Measurements from ENCODE around the gene ANP32A. TPM values are rescaled to one million over a fixed set of nuclear protein-coding genes. Genes with fewer than 3 reads are reported as not detected.
A peak's percentile ranks its signal among the peaks of the same experiment; 100 is the strongest.

The ANP32A gene

GRCh38 chr15:68733666-68734065, 87.0 kb downstream of the ANP32A start:
- H3K27me3 ChIP-seq (ENCODE audit: control insufficient read depth, insufficient read depth, low read length), result peaks cover 35% of the 10 kb centered on the region
- no peaks in the 10 kb centered on the region for H3K9me3 ChIP-seq (replicated peaks; ENCODE audit: low read length)
- H3K4me1 ChIP-seq (ENCODE audit: control insufficient read depth, insufficient read depth, low read length), result no peaks in the 10 kb centered on the region
- H3K4me3 ChIP-seq (ENCODE audit: low read length), result no peak overlapping the region
- no peak overlapping the region for H3K9ac ChIP-seq (ENCODE audit: low read depth, low read length)
- peak overlapping the region; percentile 17 for H3K4me2 ChIP-seq (ENCODE audit: low read length)
- no peaks in the 10 kb centered on the region for H3K36me3 ChIP-seq (ENCODE audit: insufficient read depth, low read length)

- no peaks in the 10 kb centered on the region for H3K36me3 ChIP-seq (ENCODE audit: insufficient read depth, low read length)
- no peak overlapping the region for H3K4me3 ChIP-seq (ENCODE audit: low read length)
- no peak overlapping the region for H3K4me2 ChIP-seq (ENCODE audit: low read length)
- no peaks in the 10 kb centered on the region for H3K9me3 ChIP-seq (replicated peaks; ENCODE audit: low read length)
- H3K27me3 ChIP-seq (ENCODE audit: control insufficient read depth, insufficient read depth, low read length), result peaks cover 35% of the 10 kb centered on the region
- H3K4me1 ChIP-seq (ENCODE audit: control insufficient read depth, insufficient read depth, low read length), result no peaks in the 10 kb centered on the region
- H3K9ac ChIP-seq (ENCODE audit: low read depth, low read length), result no peak overlapping the region
Measured at GRCh38 chr15:68732451-68732850, 88.2 kb downstream of the ANP32A start.

GRCh38 chr15:68730976-68731897, 89.5 kb downstream of the ANP32A start:
- H3K4me1 ChIP-seq (ENCODE audit: control insufficient read depth, insufficient read depth, low read length), result no peaks in the 10 kb centered on the region
- H3K4me2 ChIP-seq (ENCODE audit: low read length), result no peak overlapping the region
- no peaks in the 10 kb centered on the region for H3K36me3 ChIP-seq (ENCODE audit: insufficient read depth, low read length)
- H3K9me3 ChIP-seq (replicated peaks; ENCODE audit: low read length), result no peaks in the 10 kb centered on the region
- H3K9ac ChIP-seq (ENCODE audit: low read depth, low read length), result no peak overlapping the region
- H3K27me3 ChIP-seq (ENCODE audit: control insufficient read depth, insufficient read depth, low read length), result peaks cover 35% of the 10 kb centered on the region
- H3K4me3 ChIP-seq (ENCODE audit: low read length), result no peak overlapping the region

GRCh38 chr15:68730471-68730919, 90.2 kb downstream of the ANP32A start:
- Histone ChIP-seq H3K9ac (ENCODE audit: low read depth, low read length) (no peak overlapping the region), H3K36me3 (ENCODE audit: insufficient read depth, low read length) (no peaks in the 10 kb centered on the region), H3K27me3 (ENCODE audit: control insufficient read depth, insufficient read depth, low read length) (peaks cover 28% of the 10 kb centered on the region), H3K4me2 (ENCODE audit: low read length) (no peak overlapping the region), H3K4me3 (ENCODE audit: low read length) (no peak overlapping the region), H3K9me3 (replicated peaks; ENCODE audit: low read length) (no peaks in the 10 kb centered on the region), H3K4me1 (ENCODE audit: control insufficient read depth, insufficient read depth, low read length) (no peaks in the 10 kb centered on the region)

- H3K9ac ChIP-seq (ENCODE audit: low read depth, low read length), result no peak overlapping the region
- H3K4me3 ChIP-seq (ENCODE audit: low read length), result no peak overlapping the region
- no peak overlapping the region for H3K4me2 ChIP-seq (ENCODE audit: low read length)
- H3K27me3 ChIP-seq (ENCODE audit: control insufficient read depth, insufficient read depth, low read length), result peaks cover 23% of the 10 kb centered on the region
- H3K36me3 ChIP-seq (ENCODE audit: insufficient read depth, low read length), result no peaks in the 10 kb centered on the region
- no peaks in the 10 kb centered on the region for H3K4me1 ChIP-seq (ENCODE audit: control insufficient read depth, insufficient read depth, low read length)
- H3K9me3 ChIP-seq (replicated peaks; ENCODE audit: low read length), result no peaks in the 10 kb centered on the region
Measured at GRCh38 chr15:68729789-68730411, 90.8 kb downstream of the ANP32A start.

Small RNAs within 50 kb of the gene (small RNA-seq; reads per million reads assigned to genes)
- gene MIR4312, result not detected
